ENCODE data around the gene EID2. TPM values are rescaled to one million over a fixed set of nuclear protein-coding genes. Genes with fewer than 3 reads are reported as not detected.

EID2 gene
- total RNA-seq, 6 donors from 2014 or later = 9.4 to 24.2 (median 16.2) TPM

DNA sequence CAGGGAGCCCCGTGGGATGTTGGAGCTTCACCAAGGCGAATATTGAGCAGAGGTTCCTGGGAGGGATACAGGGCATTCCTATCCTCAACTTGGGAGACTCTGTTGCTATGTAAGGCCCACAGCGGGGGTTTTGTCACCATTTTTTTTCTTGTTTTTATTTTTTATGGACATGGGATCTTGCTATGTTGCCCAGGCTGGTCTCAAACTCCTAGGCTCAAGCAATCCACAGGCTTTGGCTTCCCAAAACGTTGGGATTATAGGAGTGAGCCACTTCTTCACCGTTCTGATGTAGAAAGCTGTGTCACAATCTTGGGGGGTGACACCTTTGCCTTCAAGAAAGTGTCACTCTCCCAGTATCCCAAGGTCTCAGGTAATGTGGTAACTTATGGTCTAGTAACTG, 38.6 kb downstream of the EID2 start:
- H3K27ac ChIP-seq = no peak overlapping the region
- TF ChIP-seq EP300 (IDR thresholded peaks at IDR 0.05) (no peak), POLR2AphosphoS5 (IDR thresholded peaks at IDR 0.05) (no peak), POLR2A (IDR thresholded peaks at IDR 0.05) (no peak)
- TF ChIP-seq, protein P1, sequence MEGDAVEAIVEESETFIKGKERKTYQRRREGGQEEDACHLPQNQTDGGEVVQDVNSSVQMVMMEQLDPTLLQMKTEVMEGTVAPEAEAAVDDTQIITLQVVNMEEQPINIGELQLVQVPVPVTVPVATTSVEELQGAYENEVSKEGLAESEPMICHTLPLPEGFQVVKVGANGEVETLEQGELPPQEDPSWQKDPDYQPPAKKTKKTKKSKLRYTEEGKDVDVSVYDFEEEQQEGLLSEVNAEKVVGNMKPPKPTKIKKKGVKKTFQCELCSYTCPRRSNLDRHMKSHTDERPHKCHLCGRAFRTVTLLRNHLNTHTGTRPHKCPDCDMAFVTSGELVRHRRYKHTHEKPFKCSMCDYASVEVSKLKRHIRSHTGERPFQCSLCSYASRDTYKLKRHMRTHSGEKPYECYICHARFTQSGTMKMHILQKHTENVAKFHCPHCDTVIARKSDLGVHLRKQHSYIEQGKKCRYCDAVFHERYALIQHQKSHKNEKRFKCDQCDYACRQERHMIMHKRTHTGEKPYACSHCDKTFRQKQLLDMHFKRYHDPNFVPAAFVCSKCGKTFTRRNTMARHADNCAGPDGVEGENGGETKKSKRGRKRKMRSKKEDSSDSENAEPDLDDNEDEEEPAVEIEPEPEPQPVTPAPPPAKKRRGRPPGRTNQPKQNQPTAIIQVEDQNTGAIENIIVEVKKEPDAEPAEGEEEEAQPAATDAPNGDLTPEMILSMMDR (IDR thresholded peaks at IDR 0.05) = no peak
- H3K36me3 ChIP-seq = no peaks in the 10 kb centered on the region
- 66 to 78% methylated on average over 4 to 5 of the region's 5 CpGs for WGBS, 2 donors
- peaks cover 14 to 27% (median 24%) of the 10 kb centered on the region in 4 donors for H3K4me1 ChIP-seq
- peaks cover 0 to 32% (median 21%) of the 10 kb centered on the region in 4 donors for H3K27me3 ChIP-seq
- no peak overlapping the region for H3K4me3 ChIP-seq
- DNase-seq (no peak), ATAC-seq (ENCODE audit: low FRiP score in 2 of 2) (no peak)
- H3K9me3 ChIP-seq = no peaks in the 10 kb centered on the region

DNA sequence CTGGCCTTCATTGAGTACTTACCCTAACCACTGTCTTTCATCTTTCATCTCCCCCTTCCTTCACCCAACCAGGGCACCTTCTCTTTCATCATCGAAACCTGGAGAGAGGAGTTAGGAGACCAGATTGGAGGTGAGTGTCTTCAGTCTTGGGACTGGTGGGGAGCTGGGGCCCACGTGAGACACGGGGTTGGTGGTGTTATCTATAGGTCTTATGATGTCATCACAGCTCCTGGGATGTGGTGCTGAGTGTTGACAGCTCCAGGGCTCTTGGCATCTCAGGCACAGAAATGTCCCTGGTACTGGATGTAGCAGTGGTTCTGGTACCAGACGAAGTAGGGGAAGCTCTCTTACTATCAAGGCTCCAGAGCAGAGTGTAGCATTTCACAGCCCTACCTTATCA, 39.4 kb downstream of the EID2 start:
- Histone ChIP-seq H3K27me3 (peaks cover 0 to 35% (median 22%) of the 10 kb centered on the region in 4 donors), H3K9me3 (no peaks in the 10 kb centered on the region), H3K4me1 (peaks cover 14 to 27% (median 24%) of the 10 kb centered on the region in 4 donors), H3K4me3 (no peak overlapping the region), H3K27ac (no peak overlapping the region), H3K36me3 (no peaks in the 10 kb centered on the region)
- DNase-seq (no peak), ATAC-seq (ENCODE audit: low FRiP score in 2 of 2) (no peak)
- 52 to 72% methylated on average over 2 to 4 of the region's 4 CpGs for WGBS, 2 donors
- no peak for TF ChIP-seq POLR2A (IDR thresholded peaks at IDR 0.05)
- TF ChIP-seq, protein P1 (IDR thresholded peaks at IDR 0.05) = no peak
- no peak for TF ChIP-seq POLR2AphosphoS5 (IDR thresholded peaks at IDR 0.05)
- TF ChIP-seq EP300 (IDR thresholded peaks at IDR 0.05) = no peak

DNA sequence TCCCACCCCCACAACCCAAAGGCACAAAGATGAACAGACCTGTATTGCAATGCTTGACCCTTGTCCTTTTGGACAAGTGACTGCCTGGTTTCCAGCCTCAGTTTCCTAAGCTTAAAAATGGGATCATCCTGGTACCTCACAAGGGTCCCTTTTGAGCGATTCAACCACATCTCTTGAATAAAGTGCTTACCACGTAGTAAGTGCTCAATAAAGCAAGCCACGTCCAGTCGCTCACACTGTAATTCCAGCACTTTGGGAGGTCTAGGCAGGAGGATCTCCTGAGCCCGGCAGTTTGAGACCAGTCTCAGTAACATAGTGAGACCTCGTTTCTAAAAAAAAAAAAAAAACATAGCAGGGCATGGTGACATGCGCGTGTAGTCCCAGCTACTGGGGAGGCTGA, 40.0 kb downstream of the EID2 start:
- no peaks in the 10 kb centered on the region for H3K9me3 ChIP-seq
- H3K36me3 ChIP-seq = no peaks in the 10 kb centered on the region
- ATAC-seq (ENCODE audit: low FRiP score in 2 of 2) (no peak), DNase-seq (no peak)
- TF ChIP-seq, protein P1 (IDR thresholded peaks at IDR 0.05) = no peak
- TF ChIP-seq EP300 (IDR thresholded peaks at IDR 0.05) = no peak
- TF ChIP-seq POLR2AphosphoS5 (IDR thresholded peaks at IDR 0.05) = no peak
- no peak for TF ChIP-seq POLR2A (IDR thresholded peaks at IDR 0.05)
- H3K27ac ChIP-seq = no peak overlapping the region
- peaks cover 14 to 27% (median 24%) of the 10 kb centered on the region in 4 donors for H3K4me1 ChIP-seq
- 78 to 79% methylated on average over 8 of the region's 8 CpGs for WGBS, 2 donors
- peaks cover 0 to 35% (median 20%) of the 10 kb centered on the region in 4 donors for H3K27me3 ChIP-seq
- no peak overlapping the region for H3K4me3 ChIP-seq

DNA sequence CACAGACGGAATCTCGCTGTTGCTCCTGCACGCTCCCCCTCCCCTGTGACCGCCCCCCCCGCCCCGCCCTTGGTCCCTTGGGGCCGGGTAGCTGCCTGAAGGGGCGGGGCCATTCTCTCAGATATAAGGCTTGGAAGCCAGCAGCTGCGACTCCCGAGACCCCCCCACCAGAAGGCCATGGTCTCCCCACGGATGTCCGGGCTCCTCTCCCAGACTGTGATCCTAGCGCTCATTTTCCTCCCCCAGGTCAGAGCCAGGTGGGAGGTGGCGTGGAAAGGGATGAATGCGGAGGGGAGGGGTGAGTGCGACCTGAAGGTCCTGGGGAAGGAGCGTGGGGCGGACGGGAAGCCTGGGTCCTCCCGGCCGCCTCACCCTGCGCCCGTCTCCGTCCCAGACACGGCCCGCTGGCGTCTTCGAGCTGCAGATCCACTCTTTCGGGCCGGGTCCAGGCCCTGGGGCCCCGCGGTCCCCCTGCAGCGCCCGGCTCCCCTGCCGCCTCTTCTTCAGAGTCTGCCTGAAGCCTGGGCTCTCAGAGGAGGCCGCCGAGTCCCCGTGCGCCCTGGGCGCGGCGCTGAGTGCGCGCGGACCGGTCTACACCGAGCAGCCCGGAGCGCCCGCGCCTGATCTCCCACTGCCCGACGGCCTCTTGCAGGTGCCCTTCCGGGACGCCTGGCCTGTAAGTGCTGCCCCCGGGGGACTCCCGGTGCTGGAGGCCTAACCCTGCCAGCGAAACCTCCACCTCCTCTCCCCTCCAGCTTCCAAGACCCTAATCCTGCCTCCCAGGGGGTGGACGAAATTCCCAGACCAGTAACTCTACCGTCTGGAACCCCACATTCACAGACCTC, 40.9 kb downstream of the EID2 start, which contains the start of gene DLL3:
Gene DLL3, plus strand, starts transcription at position 150 of the 845 bp plus-strand sequence. Its CDS starts 28 bp downstream, at position 178.
- Histone ChIP-seq H3K27ac (no peak within 1 kb of the TSS), H3K4me3 (no peak within 1 kb of the TSS), H3K27me3 (peaks cover 0 to 29% (median 19%) of the 10 kb centered on the region in 4 donors), H3K36me3 (no peaks in the 10 kb centered on the region), H3K9me3 (no peaks in the 10 kb centered on the region), H3K4me1 (peaks cover 14 to 27% (median 24%) of the 10 kb centered on the region in 4 donors)
- TF ChIP-seq, protein P1 (IDR thresholded peaks at IDR 0.05) = no peak
- no peak for TF ChIP-seq POLR2A (IDR thresholded peaks at IDR 0.05)
- no peak for TF ChIP-seq EP300 (IDR thresholded peaks at IDR 0.05)
- no peak for ATAC-seq (ENCODE audit: low FRiP score in 2 of 2)
- DNase-seq = peak in 1 of 2 donors; percentile 85
- WGBS, 2 donors = 3 to 6% methylated on average over 22 to 24 of the region's 60 CpGs

All from upper lobe of left lung (tissue), 6 donors.